Glutamatergic neuron (in vitro differentiated cells): ENCODE measurements around the gene TCEANC2. TPM values are rescaled to one million over a fixed set of nuclear protein-coding genes. Genes with fewer than 3 reads are reported as not detected.
"Not testable (repeated sequence)": the region's sequence is repeated elsewhere in the genome, so short reads cannot be mapped to it uniquely, and the experiment has no call there.

Source experiments
- DNase-seq: peaks from one replicate; pipeline ENCODE4 v3.0.0; 2022
- H3K27ac Mint-ChIP-seq: one replicate; pipeline ENCODE4 v1.8.0; 2020; ENCODE audit warnings: mild to moderate bottlenecking, mixed read lengths, inconsistent platforms; ENCODE audit not compliant: unreplicated experiment
- H3K27me3 Mint-ChIP-seq: one replicate; pipeline ENCODE4 v1.8.0; 2020; ENCODE audit warnings: mild to moderate bottlenecking, moderate library complexity, mixed read lengths, inconsistent platforms; ENCODE audit not compliant: unreplicated experiment
- H3K36me3 Mint-ChIP-seq: one replicate; pipeline ENCODE4 v1.8.0; 2020; ENCODE audit warnings: mild to moderate bottlenecking, mixed read lengths, inconsistent platforms; ENCODE audit not compliant: unreplicated experiment
- H3K4me1 Mint-ChIP-seq: one replicate; pipeline ENCODE4 v1.8.0; 2020; ENCODE audit warnings: mild to moderate bottlenecking, low read depth, mixed read lengths, inconsistent platforms; ENCODE audit not compliant: unreplicated experiment
- H3K4me3 Mint-ChIP-seq: one replicate; pipeline ENCODE4 v1.8.0; 2020; ENCODE audit warnings: mild to moderate bottlenecking, mixed read lengths, inconsistent platforms; ENCODE audit not compliant: unreplicated experiment
- H3K9me3 Mint-ChIP-seq: one replicate; pipeline ENCODE4 v1.8.0; 2020; ENCODE audit warnings: mild to moderate bottlenecking, moderate library complexity, mixed read lengths, inconsistent platforms; ENCODE audit not compliant: unreplicated experiment
- total RNA-seq: library from RNA; stranded (reverse); fragmentation: NEBNext Ultra II Directional; extraction: Animal tissue kit (Norgen Biotek cat#: 25700); gene quantifications from one replicate; pipeline ENCODE4 v1.2.1, GENCODE V29; 2021; ENCODE audit not compliant: unreplicated experiment
- TF ChIP-seq, protein P1 (sequence below): fragments of 200-600 bp; sonication (generic); IDR thresholded peaks from one replicate; pipeline ENCODE4 v1.5.0; 2021; ENCODE audit not compliant: partially characterized antibody, unreplicated experiment

Gene TCEANC2
- total RNA-seq, 1 donor from 2014 or later, result 10.7 TPM

DNA sequence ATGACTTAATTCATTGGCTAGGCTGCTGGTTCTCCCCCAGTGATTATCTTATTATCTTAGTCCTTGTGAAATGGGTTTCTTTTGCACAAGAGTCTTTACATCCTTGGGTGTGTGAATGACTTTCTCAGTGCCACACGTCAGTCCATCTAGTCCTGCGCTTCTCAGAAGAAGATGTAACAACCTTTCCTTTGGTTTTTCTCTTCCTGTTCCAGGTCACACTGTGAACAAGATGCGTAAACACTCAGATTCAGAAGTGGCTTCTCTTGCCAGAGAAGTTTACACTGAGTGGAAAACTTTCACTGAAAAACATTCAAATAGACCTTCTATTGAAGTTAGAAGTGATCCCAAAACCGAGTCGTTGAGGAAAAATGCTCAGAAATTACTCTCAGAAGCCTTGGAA, 35.0 kb downstream of the TCEANC2 start:
- TF ChIP-seq, protein P1, sequence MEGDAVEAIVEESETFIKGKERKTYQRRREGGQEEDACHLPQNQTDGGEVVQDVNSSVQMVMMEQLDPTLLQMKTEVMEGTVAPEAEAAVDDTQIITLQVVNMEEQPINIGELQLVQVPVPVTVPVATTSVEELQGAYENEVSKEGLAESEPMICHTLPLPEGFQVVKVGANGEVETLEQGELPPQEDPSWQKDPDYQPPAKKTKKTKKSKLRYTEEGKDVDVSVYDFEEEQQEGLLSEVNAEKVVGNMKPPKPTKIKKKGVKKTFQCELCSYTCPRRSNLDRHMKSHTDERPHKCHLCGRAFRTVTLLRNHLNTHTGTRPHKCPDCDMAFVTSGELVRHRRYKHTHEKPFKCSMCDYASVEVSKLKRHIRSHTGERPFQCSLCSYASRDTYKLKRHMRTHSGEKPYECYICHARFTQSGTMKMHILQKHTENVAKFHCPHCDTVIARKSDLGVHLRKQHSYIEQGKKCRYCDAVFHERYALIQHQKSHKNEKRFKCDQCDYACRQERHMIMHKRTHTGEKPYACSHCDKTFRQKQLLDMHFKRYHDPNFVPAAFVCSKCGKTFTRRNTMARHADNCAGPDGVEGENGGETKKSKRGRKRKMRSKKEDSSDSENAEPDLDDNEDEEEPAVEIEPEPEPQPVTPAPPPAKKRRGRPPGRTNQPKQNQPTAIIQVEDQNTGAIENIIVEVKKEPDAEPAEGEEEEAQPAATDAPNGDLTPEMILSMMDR, result no peak
- Mint-ChIP-seq H3K27ac (no peak overlapping the region), H3K4me3 (no peak overlapping the region)

DNA sequence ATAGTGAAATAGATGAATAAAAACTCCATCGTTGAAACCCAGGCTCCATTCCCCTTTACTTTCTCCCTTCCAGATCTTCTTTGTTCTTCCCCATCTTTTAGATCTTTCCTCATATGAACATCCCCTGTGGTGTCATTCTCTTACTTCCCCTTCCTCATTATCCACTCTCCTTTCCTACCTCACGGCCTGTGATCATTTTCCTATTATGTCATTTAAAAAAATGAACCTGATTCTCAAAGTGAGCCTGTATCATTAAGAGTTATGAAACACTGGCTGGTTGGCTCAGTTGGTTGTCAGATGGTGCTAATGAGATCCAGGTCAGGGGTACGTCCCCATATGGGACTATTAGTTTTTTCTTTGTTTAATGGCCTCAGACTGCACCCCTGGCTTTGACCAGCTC, 38.3 kb downstream of the TCEANC2 start:
- DNase-seq, result no peak
- Mint-ChIP-seq H3K4me3 (no peak overlapping the region), H3K27me3 (peaks cover 2% of the 10 kb centered on the region), H3K4me1 (peaks cover 3% of the 10 kb centered on the region), H3K9me3 (peaks cover 2% of the 10 kb centered on the region), H3K36me3 (no peaks in the 10 kb centered on the region), H3K27ac (no peak overlapping the region)
- TF ChIP-seq, protein P1, result no peak

More for the DNA sequence above, 35.0 kb downstream of the TCEANC2 start:
- Mint-ChIP-seq H3K27me3 (peaks cover 1% of the 10 kb centered on the region), H3K4me1 (no peaks in the 10 kb centered on the region), H3K9me3 (no peaks in the 10 kb centered on the region), H3K36me3 (no peaks in the 10 kb centered on the region)
- no peak for DNase-seq

DNA sequence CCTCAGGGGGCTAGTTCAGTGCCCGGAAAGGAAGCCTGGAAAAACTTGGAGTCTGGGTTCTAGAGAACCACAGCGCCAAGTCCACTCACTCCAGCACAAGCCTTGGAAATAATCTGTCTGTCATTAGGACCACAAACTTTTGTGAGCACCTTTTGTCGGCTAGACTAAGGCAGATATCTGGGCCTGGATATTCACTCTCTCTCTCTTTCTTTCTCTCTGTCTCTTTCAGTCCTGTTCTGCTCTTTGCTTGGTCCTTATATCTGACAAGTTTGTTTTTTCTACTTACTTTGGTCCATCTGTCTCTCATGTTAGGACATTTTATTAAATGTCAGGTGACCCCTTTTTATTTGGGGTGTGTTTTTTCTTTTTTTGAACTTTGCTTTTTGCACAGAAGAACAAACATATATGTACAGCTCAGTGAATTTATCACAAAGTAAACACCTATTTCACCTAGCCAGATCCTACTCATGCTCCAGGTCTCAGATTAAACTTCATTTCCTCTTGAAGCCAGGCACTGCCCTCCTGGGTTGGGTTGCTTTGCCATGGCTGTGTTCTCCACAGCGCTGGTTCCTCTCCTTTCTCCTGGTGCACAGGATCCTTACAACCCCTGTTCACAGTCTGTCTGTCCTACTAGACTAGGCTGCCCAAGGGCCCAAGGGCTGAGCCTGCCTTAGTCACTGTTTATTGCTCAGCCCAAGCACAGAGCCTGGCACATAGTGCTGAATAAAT, 40.8 kb downstream of the TCEANC2 start:
- Mint-ChIP-seq H3K27me3 (peaks cover 2% of the 10 kb centered on the region), H3K4me1 (peaks cover 5% of the 10 kb centered on the region), H3K36me3 (no peaks in the 10 kb centered on the region), H3K4me3 (no peak overlapping the region), H3K27ac (no peak overlapping the region), H3K9me3 (peaks cover 3% of the 10 kb centered on the region)
- DNase-seq, result no peak
- TF ChIP-seq, protein P1, result no peak

DNA sequence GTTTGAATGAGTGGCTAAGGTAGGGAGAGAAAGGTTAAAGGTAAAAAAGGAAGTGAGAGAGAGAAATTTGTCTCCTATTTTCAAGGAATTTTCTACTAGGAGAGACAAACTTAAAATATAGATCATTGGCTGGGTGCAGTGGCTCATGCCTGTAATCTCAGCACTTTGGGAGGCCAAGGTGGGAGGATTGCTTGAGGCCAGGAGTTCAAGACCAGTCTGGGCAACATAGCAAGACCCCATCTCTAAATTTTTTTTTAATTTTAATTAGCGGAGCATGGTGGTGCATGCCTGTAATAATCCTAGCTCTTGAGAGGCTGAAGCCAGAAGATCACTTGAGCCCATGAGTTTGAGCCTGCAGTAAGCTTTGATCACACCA, 41.3 kb downstream of the TCEANC2 start:
- H3K36me3 Mint-ChIP-seq, DNase-seq, H3K4me3 Mint-ChIP-seq, H3K27ac Mint-ChIP-seq, H3K9me3 Mint-ChIP-seq, H3K27me3 Mint-ChIP-seq, H3K4me1 Mint-ChIP-seq: not testable (repeated sequence)

DNA sequence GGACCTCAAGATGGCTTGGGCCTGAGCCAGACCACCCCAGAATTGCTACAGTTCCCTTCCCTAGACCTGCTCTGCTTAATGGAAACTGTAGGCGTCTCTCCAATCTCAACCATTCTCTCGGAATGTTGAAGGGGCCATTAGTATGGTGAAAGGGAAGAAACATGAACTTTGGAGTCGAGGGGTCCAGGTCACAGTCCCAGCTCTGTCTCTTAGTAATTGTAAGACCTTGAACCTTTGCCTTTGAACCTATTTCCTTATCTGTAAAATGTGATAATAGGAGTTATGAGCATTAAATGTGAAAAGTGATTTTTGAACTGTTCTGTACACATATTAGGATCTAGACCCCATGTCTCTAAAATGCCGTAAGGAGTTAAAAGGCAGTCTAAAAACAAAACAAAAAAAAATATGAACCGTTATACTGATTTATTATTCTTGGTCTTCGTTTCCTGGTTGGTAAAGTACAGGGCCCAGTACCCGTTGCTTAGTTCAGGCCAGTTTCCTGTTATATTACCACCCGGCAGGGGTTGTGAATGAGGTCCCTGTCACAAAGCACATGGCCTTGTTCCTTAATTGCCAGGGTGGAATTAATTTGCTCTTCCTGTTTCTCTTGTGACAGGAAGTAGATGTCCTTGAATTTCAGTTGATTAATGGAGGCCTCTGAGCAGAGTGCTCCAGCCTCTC, 42.3 kb downstream of the TCEANC2 start:
- no peak for DNase-seq
- TF ChIP-seq, protein P1, result no peak
- peaks cover 2% of the 10 kb centered on the region for H3K27me3 Mint-ChIP-seq

More for the DNA sequence above, 42.3 kb downstream of the TCEANC2 start:
- no peak overlapping the region for H3K4me3 Mint-ChIP-seq
- no peaks in the 10 kb centered on the region for H3K36me3 Mint-ChIP-seq
- peaks cover 3% of the 10 kb centered on the region for H3K9me3 Mint-ChIP-seq
- H3K27ac Mint-ChIP-seq, result no peak overlapping the region
- peaks cover 5% of the 10 kb centered on the region for H3K4me1 Mint-ChIP-seq
